Tibial nerve (tissue), 4 donors: ENCODE results near the gene TASOR2. TPM values are rescaled to one million over a fixed set of nuclear protein-coding genes. Genes with fewer than 3 reads are reported as not detected.
A peak's percentile ranks its signal among the peaks of the same experiment; 100 is the strongest.

Source experiments
- DNase-seq, 2 donors: peaks; one replicate each; pipeline ENCODE4 v3.0.0-alpha.2; 2019; ENCODE audit warnings: low spot score in 2 of 2
- H3K27ac ChIP-seq, 4 donors: fragments of 200-600 bp; sonication (generic) in 3 of 4; one replicate each; pipeline ENCODE4 v1.5.1; 2017 to 2019; ENCODE audit warnings: mild to moderate bottlenecking in 1 of 4
- H3K27me3 ChIP-seq, 2 donors: fragments of 200-600 bp; sonication (generic) in 1 of 2; one replicate each; pipeline versions ENCODE4 v1.5.1 to v1.6.0; 2017 to 2019
- H3K36me3 ChIP-seq, 3 donors: fragments of 200-600 bp; sonication (generic); one replicate each; pipeline ENCODE4 v1.5.1; 2018 to 2019
- H3K4me1 ChIP-seq, 4 donors: fragments of 200-600 bp; sonication (generic) in 3 of 4; one replicate each; pipeline ENCODE4 v1.5.1; 2017 to 2019
- H3K4me3 ChIP-seq, 4 donors: fragments of 200-600 bp; sonication (generic) in 3 of 4; one replicate each; pipeline ENCODE4 v1.5.1; 2017 to 2019; ENCODE audit warnings: mild to moderate bottlenecking in 1 of 4, moderate library complexity in 1 of 4
- H3K9me3 ChIP-seq, 4 donors: fragments of 200-600 bp; sonication (generic) in 3 of 4; one replicate each; pipeline ENCODE4 v1.5.1; 2017 to 2019
- CTCF ChIP-seq, 5 experiments: fragments of 200-600 bp in 3 of 5; fragments of 450-650 bp in 2 of 5; sonication (generic) in 3 of 5; IDR thresholded peaks; one replicate each; pipeline ENCODE4 v1.5.1; 2016 to 2019; ENCODE audit warnings: antibody characterized with exemption in 5 of 5, mild to moderate bottlenecking in 3 of 5, moderate library complexity in 2 of 5
- EP300 ChIP-seq, 2 donors: sonication (generic); formaldehyde crosslinking; IDR thresholded peaks; one replicate each; pipeline ENCODE4 v1.6.1; 2017; ENCODE audit warnings: antibody characterized with exemption in 2 of 2, mild to moderate bottlenecking in 1 of 2
- POLR2A ChIP-seq, 2 donors: fragments of 450-650 bp; IDR thresholded peaks; one replicate each; pipeline ENCODE4 v1.6.1; 2017; ENCODE audit warnings: antibody characterized with exemption in 2 of 2, mild to moderate bottlenecking in 2 of 2, moderate library complexity in 2 of 2
- WGBS, 2 donors: methylation state at CpG; one replicate each; pipeline ENCODE4 v1.1.5; 2018; 5-methylcytosine and 5-hydroxymethylcytosine counted together
- total RNA-seq, 4 donors: library from RNA; depleted of rRNA; stranded (reverse); fragments of >200 nt; gene quantifications; one replicate each; pipeline ENCODE4 v1.1.0, GENCODE V29; 2016

Gene TASOR2
- total RNA-seq, 4 donors from 2014 or later: 67.3 to 83.7 (median 79.6) TPM

- WGBS, 2 donors: 64 to 66% methylated on average over 21 of the region's 21 CpGs
- Histone ChIP-seq H3K4me1 (peaks cover 0 to 47% (median 14%) of the 10 kb centered on the region in 4 donors), H3K27ac (peak overlapping the region in 3 of 4 donors; percentile 69 to 81 (median 78)), H3K4me3 (no peak overlapping the region), H3K9me3 (no peaks in the 10 kb centered on the region), H3K27me3 (no peaks in the 10 kb centered on the region), H3K36me3 (peaks cover 0 to 63% (median 8%) of the 10 kb centered on the region in 3 donors)
- no peak for TF ChIP-seq EP300 (IDR thresholded peaks at IDR 0.05)
- no peak for TF ChIP-seq CTCF (IDR thresholded peaks at IDR 0.05)
- TF ChIP-seq POLR2A (IDR thresholded peaks at IDR 0.05): no peak
- no peak for DNase-seq
These were observed 38.6 kb upstream of the TASOR2 start for GRCh38 chr10:5645944-5646617.

- no peaks in the 10 kb centered on the region for H3K27me3 ChIP-seq
- H3K4me1 ChIP-seq: peaks cover 0 to 57% (median 14%) of the 10 kb centered on the region in 4 donors
- TF ChIP-seq POLR2A (IDR thresholded peaks at IDR 0.05) (no peak), CTCF (IDR thresholded peaks at IDR 0.05) (no peak), EP300 (IDR thresholded peaks at IDR 0.05) (no peak)
These were observed 37.0 kb upstream of the TASOR2 start for GRCh38 chr10:5647507-5648240.

GRCh38 chr10:5648494-5649457 is 35.9 kb upstream of the TASOR2 start:
- WGBS, 2 donors: 90 to 91% methylated on average over 49 to 50 of the region's 50 CpGs
- Histone ChIP-seq H3K4me3 (no peak overlapping the region), H3K4me1 (peaks cover 0 to 54% (median 13%) of the 10 kb centered on the region in 4 donors), H3K36me3 (peaks cover 0 to 62% (median 8%) of the 10 kb centered on the region in 3 donors), H3K9me3 (no peaks in the 10 kb centered on the region), H3K27ac (no peak overlapping the region), H3K27me3 (no peaks in the 10 kb centered on the region)
- DNase-seq: no peak
- no peak for TF ChIP-seq CTCF (IDR thresholded peaks at IDR 0.05)
- no peak for TF ChIP-seq POLR2A (IDR thresholded peaks at IDR 0.05)
- no peak for TF ChIP-seq EP300 (IDR thresholded peaks at IDR 0.05)

More at GRCh38 chr10:5647507-5648240, 37.0 kb upstream of the TASOR2 start:
- Histone ChIP-seq H3K27ac (peak overlapping the region in 1 of 4 donors; percentile 78), H3K9me3 (no peaks in the 10 kb centered on the region), H3K4me3 (no peak overlapping the region), H3K36me3 (peaks cover 0 to 58% (median 8%) of the 10 kb centered on the region in 3 donors)
- 87 to 89% methylated on average over 11 of the region's 11 CpGs for WGBS, 2 donors
- DNase-seq: no peak

- H3K4me1 ChIP-seq: peaks cover 0 to 44% (median 10%) of the 10 kb centered on the region in 4 donors
- H3K4me3 ChIP-seq: no peak overlapping the region
- no peak for DNase-seq
- peak overlapping the region in 1 of 4 donors; percentile 76 for H3K27ac ChIP-seq
- WGBS, 2 donors: 97% methylated on average over 11 of the region's 11 CpGs
- TF ChIP-seq POLR2A (IDR thresholded peaks at IDR 0.05): no peak
- no peak for TF ChIP-seq CTCF (IDR thresholded peaks at IDR 0.05)
- TF ChIP-seq EP300 (IDR thresholded peaks at IDR 0.05): no peak
- peaks cover 0 to 56% (median 8%) of the 10 kb centered on the region in 3 donors for H3K36me3 ChIP-seq
- no peaks in the 10 kb centered on the region for H3K27me3 ChIP-seq
- H3K9me3 ChIP-seq: no peaks in the 10 kb centered on the region
These were observed 34.9 kb upstream of the TASOR2 start for GRCh38 chr10:5649746-5650145.
